ENCODE results near the gene SNX18.
"Not testable (repeated sequence)": the region's sequence is repeated elsewhere in the genome, so short reads cannot be mapped to it uniquely, and the experiment has no call there.

Gene SNX18

DNA sequence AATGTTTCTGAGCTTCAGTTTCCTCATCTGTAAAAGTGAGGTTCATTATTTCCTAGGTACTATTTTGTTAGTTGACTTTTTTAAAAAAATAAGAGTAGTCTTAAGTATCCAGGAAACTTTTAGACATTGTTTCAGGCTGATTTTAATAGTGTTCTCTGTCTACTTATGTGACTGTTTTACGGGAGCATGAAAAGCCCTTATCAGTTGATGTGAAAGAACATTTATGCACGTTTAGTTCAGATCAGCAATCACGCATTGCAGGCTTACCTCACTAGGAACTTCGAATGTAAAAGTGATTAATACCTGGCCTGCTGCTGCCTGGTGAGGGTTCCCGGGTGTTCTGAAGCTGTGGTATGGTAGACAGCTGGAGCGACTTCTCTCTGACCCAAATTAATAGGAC lies 8.1 kb downstream of the SNX18 start:
- no peaks in the 10 kb centered on the region for H3K27me3 Mint-ChIP-seq
- DNase-seq (no peak), ATAC-seq (no peak)
- H3K9me3 Mint-ChIP-seq, result no peaks in the 10 kb centered on the region
- no peak overlapping the region for H3K4me3 Mint-ChIP-seq
- no peak overlapping the region for H3K27ac Mint-ChIP-seq
- H3K4me1 Mint-ChIP-seq, result peaks cover 49% of the 10 kb centered on the region
- peaks cover 3% of the 10 kb centered on the region for H3K36me3 Mint-ChIP-seq (ENCODE audit: low read depth)

- ATAC-seq (no peak), DNase-seq (no peak)
- peaks cover 3% of the 10 kb centered on the region for H3K36me3 Mint-ChIP-seq (ENCODE audit: low read depth)
- no peaks in the 10 kb centered on the region for H3K9me3 Mint-ChIP-seq
- no peaks in the 10 kb centered on the region for H3K27me3 Mint-ChIP-seq
- peaks cover 50% of the 10 kb centered on the region for H3K4me1 Mint-ChIP-seq
- no peak overlapping the region for H3K27ac Mint-ChIP-seq
- H3K4me3 Mint-ChIP-seq, result no peak overlapping the region
These were observed 9.2 kb downstream of the SNX18 start for GRCh38 chr5:54526604-54527288.

GRCh38 chr5:54528633-54529209 lies 11.2 kb downstream of the SNX18 start:
- no peak for ATAC-seq

DNA sequence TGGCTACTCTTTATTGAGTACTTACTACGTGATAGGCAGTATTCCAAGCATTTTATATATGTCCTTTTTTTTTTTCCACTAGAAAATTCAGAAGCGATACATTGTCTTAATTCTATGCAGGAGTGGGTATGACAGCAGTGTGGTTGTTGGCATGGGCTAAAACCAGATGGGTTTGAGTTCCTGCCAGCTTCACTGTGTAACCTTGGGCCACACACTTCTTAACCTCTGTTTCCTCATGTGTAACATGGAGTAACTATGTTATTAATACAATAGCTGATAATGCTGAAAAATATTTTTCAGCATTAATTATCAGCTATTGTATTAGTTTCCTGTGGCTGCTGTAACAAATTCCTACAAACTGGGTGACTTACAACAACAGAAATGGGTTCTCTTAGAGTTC lies 12.0 kb downstream of the SNX18 start:
- no peak overlapping the region for H3K27ac Mint-ChIP-seq
- H3K9me3 Mint-ChIP-seq, result no peaks in the 10 kb centered on the region
- H3K36me3 Mint-ChIP-seq (ENCODE audit: low read depth), result no peaks in the 10 kb centered on the region
- no peak for ATAC-seq
- no peak overlapping the region for H3K4me3 Mint-ChIP-seq
- H3K27me3 Mint-ChIP-seq, result no peaks in the 10 kb centered on the region
- DNase-seq, result no peak
- H3K4me1 Mint-ChIP-seq, result peaks cover 42% of the 10 kb centered on the region

More at GRCh38 chr5:54528633-54529209, 11.2 kb downstream of the SNX18 start:
- no peaks in the 10 kb centered on the region for H3K9me3 Mint-ChIP-seq
- H3K36me3 Mint-ChIP-seq (ENCODE audit: low read depth), result no peaks in the 10 kb centered on the region
- H3K4me1 Mint-ChIP-seq, result peaks cover 44% of the 10 kb centered on the region
- DNase-seq, result no peak
- no peak overlapping the region for H3K27ac Mint-ChIP-seq
- H3K4me3 Mint-ChIP-seq, result no peak overlapping the region
- H3K27me3 Mint-ChIP-seq, result no peaks in the 10 kb centered on the region

DNA sequence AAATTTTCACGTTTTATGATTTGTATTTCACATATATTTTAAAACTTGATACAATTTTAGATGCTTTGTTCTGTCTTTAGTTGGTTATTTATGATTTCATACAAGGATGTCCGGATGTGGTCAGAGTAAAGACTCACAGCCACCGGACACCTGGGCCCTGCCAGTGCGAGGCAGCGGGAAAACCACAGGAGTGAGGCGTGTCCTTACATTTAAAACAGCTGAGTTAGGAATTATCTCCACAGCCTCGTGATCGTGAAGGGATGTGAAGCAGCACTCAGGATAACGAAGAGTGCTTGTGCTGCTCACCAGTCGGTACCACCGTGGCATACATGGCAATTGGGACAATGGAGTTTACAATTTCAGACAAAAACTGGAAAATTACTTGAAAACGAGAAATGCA lies 14.0 kb downstream of the SNX18 start:
- H3K4me1 Mint-ChIP-seq, result peaks cover 41% of the 10 kb centered on the region
- DNase-seq (no peak), ATAC-seq (no peak)
- no peaks in the 10 kb centered on the region for H3K27me3 Mint-ChIP-seq
- no peak overlapping the region for H3K4me3 Mint-ChIP-seq
- no peaks in the 10 kb centered on the region for H3K36me3 Mint-ChIP-seq (ENCODE audit: low read depth)
- H3K27ac Mint-ChIP-seq, result no peak overlapping the region
- H3K9me3 Mint-ChIP-seq, result no peaks in the 10 kb centered on the region

DNA sequence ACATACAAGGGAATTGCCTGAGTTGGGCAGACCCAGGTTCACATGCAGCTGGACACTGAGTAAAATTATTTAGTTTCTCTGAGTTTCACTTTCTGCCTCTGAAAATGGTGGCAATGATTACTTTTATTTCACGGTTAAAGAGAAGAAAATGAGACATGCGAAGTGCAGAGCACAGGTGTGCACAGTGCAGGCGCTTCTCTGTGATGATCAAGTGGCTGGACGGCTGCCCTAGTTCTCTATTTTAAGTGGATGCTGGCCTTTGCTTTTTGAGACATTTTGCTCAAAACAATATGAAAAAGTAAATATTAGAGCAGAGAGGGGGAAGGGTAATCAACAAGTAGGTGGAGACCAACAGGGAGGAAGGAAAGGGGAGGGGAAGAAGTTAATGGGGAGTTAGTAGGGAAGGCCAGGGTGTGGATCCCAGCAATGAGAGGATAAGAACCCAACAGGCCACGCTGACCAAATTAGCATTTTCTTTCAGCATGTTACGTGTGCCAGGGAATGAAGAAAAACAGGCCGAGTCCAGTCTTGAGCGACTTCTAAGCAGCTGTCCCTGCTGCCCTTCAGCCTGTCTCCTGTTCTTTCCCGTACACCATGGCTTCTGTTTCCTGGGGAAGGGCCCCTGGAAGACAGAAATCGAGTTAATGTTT lies 16.1 kb downstream of the SNX18 start:
- H3K4me1 Mint-ChIP-seq, result peaks cover 56% of the 10 kb centered on the region
- no peaks in the 10 kb centered on the region for H3K27me3 Mint-ChIP-seq
- no peaks in the 10 kb centered on the region for H3K36me3 Mint-ChIP-seq (ENCODE audit: low read depth)
- no peak overlapping the region for H3K27ac Mint-ChIP-seq
- H3K9me3 Mint-ChIP-seq, result no peaks in the 10 kb centered on the region
- no peak for DNase-seq
- no peak for ATAC-seq
- H3K4me3 Mint-ChIP-seq, result no peak overlapping the region

- Mint-ChIP-seq H3K36me3 (ENCODE audit: low read depth) (no peaks in the 10 kb centered on the region), H3K27ac (peak overlapping the region; percentile 20), H3K4me3 (no peak overlapping the region), H3K27me3 (no peaks in the 10 kb centered on the region), H3K4me1 (peaks cover 56% of the 10 kb centered on the region), H3K9me3 (no peaks in the 10 kb centered on the region)
- ATAC-seq (no peak), DNase-seq (no peak)
These were observed 16.8 kb downstream of the SNX18 start for GRCh38 chr5:54534191-54535004.

DNA sequence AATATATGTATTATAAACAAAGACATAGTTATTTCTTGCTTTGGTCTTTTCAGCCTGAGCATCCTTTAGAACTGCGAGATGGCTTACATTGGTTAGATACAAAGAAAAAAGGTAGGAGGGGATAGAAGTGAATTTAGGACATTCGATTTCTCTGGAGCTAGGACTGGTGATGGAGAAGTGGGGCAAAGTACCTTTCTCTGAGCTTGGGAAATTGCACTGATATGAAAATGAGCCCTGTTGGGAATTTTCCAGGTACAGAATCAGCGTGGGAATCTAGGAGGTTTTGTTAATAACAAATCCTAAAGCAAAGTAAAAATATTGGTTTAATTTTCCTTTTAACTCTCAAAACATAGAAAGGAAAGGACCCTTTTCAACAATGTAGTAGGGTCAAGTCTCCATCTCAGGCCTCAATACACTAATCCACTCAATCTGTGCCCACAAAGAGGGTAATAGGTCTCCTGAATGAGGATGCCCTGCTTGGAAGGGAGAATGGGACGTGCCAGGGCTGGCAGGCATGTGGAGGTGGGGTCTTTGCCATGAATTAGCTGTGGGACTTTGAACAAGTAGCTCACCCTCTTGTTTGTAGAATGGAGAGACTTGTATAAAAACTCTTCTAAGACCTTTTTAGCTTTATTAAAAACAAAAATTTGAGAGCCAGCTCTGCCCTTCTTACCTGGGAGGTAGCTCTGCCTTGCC lies 17.7 kb downstream of the SNX18 start:
- Mint-ChIP-seq H3K27ac (no peak overlapping the region), H3K4me3 (no peak overlapping the region), H3K36me3 (ENCODE audit: low read depth) (no peaks in the 10 kb centered on the region), H3K4me1 (peaks cover 49% of the 10 kb centered on the region), H3K9me3 (no peaks in the 10 kb centered on the region), H3K27me3 (no peaks in the 10 kb centered on the region)
- ATAC-seq, result no peak
- DNase-seq, result no peak

DNA sequence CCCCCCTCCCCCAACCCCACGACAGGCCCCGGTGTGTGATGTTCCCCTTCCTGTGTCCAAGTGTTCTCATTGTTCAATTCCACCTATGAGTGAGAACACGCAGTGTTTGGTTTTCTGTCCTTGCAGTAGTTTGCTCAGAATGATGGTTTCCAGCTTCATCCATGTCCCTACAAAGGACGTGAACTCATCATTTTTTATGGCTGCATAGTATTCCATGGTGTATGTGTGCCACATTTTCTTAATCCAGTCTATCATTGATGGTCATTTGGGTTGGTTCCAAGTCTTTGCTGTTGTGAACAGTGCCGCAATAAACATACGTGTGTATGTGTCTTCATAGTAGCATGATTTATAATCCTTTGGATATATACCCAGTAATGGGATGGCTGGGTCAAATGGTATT lies 18.8 kb downstream of the SNX18 start:
- not testable (repeated sequence) for H3K9me3 Mint-ChIP-seq; H3K27ac Mint-ChIP-seq; ATAC-seq; H3K4me3 Mint-ChIP-seq; H3K36me3 Mint-ChIP-seq (ENCODE audit: low read depth); H3K27me3 Mint-ChIP-seq; DNase-seq
- peaks cover 43% of the 10 kb centered on the region for H3K4me1 Mint-ChIP-seq

DNA sequence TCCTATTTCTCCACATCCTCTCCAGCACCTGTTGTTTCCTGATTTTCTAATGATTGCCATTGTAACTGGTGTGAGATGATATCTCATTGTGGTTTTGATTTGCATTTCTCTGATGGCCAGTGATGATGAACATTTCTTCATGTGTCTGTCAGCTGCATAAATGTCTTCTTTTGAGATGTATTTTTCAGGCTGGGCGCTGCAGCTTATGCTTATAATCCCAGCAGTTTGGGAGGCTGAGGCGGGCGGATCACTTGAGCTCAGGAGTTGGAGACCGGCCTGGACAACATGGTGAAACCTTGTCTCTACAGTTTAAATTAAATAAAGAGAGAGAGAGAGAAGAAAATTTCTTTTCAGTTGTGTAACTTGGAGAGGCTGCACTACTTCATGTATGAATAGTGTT lies 19.3 kb downstream of the SNX18 start:
- not testable (repeated sequence) for H3K27ac Mint-ChIP-seq; H3K4me3 Mint-ChIP-seq; ATAC-seq; H3K9me3 Mint-ChIP-seq; H3K36me3 Mint-ChIP-seq (ENCODE audit: low read depth); H3K27me3 Mint-ChIP-seq; DNase-seq
- peaks cover 40% of the 10 kb centered on the region for H3K4me1 Mint-ChIP-seq

DNA sequence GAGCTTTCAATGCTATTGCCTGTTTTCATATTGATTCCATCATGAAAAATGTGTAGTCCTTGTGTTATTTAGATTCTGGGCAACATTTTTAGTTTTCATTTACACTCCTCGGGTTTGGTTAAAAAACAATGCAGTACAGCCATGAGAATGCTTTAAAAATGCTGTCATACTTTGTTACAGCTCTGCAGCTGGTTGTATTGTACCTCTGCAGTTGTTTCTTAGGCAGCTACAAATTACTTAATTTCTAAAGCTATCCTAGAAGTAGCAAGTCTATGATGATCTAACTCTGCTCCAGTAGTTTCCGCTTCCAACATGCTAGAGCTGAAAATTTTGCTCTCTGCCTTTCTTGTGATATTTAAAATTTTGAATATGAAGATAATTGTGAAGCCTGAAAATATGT lies 20.2 kb downstream of the SNX18 start:
- ATAC-seq (no peak), DNase-seq (no peak)
- peaks cover 36% of the 10 kb centered on the region for H3K4me1 Mint-ChIP-seq
- no peak overlapping the region for H3K27ac Mint-ChIP-seq
- no peaks in the 10 kb centered on the region for H3K27me3 Mint-ChIP-seq
- no peaks in the 10 kb centered on the region for H3K36me3 Mint-ChIP-seq (ENCODE audit: low read depth)
- no peaks in the 10 kb centered on the region for H3K9me3 Mint-ChIP-seq
- H3K4me3 Mint-ChIP-seq, result no peak overlapping the region

DNA sequence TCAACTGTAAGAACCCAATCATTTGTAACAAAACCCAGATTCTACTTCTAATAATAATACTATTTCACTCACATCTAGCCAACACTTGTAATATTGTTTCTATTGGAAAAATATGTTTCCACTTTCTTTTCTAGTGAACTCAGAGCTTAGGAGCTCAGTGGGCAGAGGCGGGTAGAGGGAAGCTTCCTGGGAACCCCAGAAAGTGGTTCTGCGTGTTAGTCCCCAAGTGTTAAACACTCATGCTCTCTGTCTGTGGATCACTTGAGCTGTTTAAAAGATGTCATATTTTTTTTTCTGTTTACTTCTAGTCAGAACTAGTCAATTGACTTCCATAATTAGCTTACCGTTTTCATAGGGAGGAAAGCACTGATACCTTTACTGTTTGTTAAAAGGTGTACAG lies 20.6 kb downstream of the SNX18 start:
- peaks cover 36% of the 10 kb centered on the region for H3K4me1 Mint-ChIP-seq
- no peak for ATAC-seq
- no peak overlapping the region for H3K27ac Mint-ChIP-seq
- no peaks in the 10 kb centered on the region for H3K9me3 Mint-ChIP-seq
- H3K27me3 Mint-ChIP-seq, result no peaks in the 10 kb centered on the region
- H3K4me3 Mint-ChIP-seq, result no peak overlapping the region
- H3K36me3 Mint-ChIP-seq (ENCODE audit: low read depth), result no peaks in the 10 kb centered on the region
- DNase-seq, result no peak

DNA sequence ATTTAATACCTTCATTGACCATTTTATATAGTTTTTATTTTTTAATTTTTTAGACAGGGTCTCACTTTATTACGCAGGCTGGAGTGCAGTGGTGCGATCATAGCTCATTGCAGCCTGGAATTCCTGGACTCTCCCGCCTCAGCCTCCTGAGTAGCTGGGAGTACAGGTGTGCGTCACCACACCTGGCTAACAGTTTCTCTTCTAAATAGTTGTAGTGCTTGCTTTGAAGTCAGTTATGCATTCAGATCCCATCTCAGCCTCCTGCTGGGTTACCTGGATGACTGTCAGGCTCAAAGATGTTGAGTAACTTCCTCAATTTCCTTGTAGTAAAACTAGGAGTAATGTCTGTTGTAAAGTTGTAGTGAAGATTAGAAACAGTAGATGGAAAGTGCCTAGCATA lies 21.4 kb downstream of the SNX18 start:
- DNase-seq, result no peak
- H3K4me3 Mint-ChIP-seq, result no peak overlapping the region
- no peaks in the 10 kb centered on the region for H3K27me3 Mint-ChIP-seq
- no peaks in the 10 kb centered on the region for H3K9me3 Mint-ChIP-seq
- no peak overlapping the region for H3K27ac Mint-ChIP-seq
- ATAC-seq, result no peak
- H3K4me1 Mint-ChIP-seq, result peaks cover 30% of the 10 kb centered on the region
- no peaks in the 10 kb centered on the region for H3K36me3 Mint-ChIP-seq (ENCODE audit: low read depth)

GRCh38 chr5:54540286-54540685 lies 22.7 kb downstream of the SNX18 start:
- no peak overlapping the region for H3K4me3 Mint-ChIP-seq
- DNase-seq (no peak), ATAC-seq (no peak)
- no peak overlapping the region for H3K27ac Mint-ChIP-seq
- no peaks in the 10 kb centered on the region for H3K27me3 Mint-ChIP-seq
- H3K9me3 Mint-ChIP-seq, result no peaks in the 10 kb centered on the region
- H3K4me1 Mint-ChIP-seq, result peaks cover 22% of the 10 kb centered on the region
- no peaks in the 10 kb centered on the region for H3K36me3 Mint-ChIP-seq (ENCODE audit: low read depth)

All from activated naive CD8-positive, alpha-beta T cell treated with anti-CD3 and anti-CD28 coated beads, Interleukin-2, amount 50 U/mL, for 24 hours (primary cell).